Measurements from ENCODE around the gene FSTL4.

- TF ChIP-seq CTCF (IDR thresholded peaks at IDR 0.05) (no peak), POLR2A (IDR thresholded peaks at IDR 0.05) (no peak)
These were observed 422.5 kb downstream of the FSTL4 start for GRCh38 chr5:133189881-133190280.

Measured in lower leg skin (tissue), 3 donors.